ENCODE results near the gene FBXO38. TPM values are rescaled to one million over a fixed set of nuclear protein-coding genes. Genes with fewer than 3 reads are reported as not detected.

Gene FBXO38
- total and polyA plus RNA-seq, 2 of the 4 experiments (the other 2 are of a cell fraction) = 14.9 to 70.1 TPM

DNA sequence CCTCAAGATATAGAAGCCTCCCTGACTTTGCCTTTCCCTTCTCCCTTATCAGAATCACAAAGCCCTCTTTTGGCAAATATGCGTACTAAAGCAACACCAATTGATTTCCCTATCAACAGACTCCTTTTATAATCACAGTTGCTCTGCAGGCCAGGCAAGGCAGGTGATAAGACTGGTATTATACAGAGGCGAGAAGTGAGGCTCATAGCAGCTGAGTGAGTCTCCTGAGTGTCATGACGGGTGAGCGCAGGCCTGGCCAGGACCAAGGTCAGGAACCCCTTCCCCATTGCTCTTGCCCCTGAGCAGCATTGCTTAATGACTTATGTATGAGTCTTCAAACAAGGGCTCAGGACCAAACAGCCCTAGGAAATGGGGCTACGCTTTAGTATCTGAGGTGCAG lies 70.8 kb downstream of the FBXO38 start:
- Histone ChIP-seq H3K4ac (ENCODE audit: low read depth, low read length) (no peak overlapping the region), H4K91ac (ENCODE audit: insufficient read depth, low read depth, low read length) (no peak overlapping the region), H3K14ac (replicated peaks; ENCODE audit: low read depth, low read length) (no peak overlapping the region), H3K9me3 (ENCODE audit: control insufficient read depth, insufficient read depth, low read length) (no peaks in the 10 kb centered on the region), H2BK20ac (ENCODE audit: low read depth, low read length) (no peak overlapping the region), H3K27me3 (ENCODE audit: control insufficient read depth, insufficient read depth, low read length) (peaks cover 10% of the 10 kb centered on the region), H3K9me1 (ENCODE audit: insufficient read depth, low read length) (no peaks in the 10 kb centered on the region; the same call in 1 of the 2 replicates), H3K27ac (ENCODE audit: insufficient read depth, low read length) (no peak overlapping the region), H3K56ac (ENCODE audit: extremely low read depth, insufficient read depth, low read length) (no peak overlapping the region), H4K20me1 (ENCODE audit: insufficient read depth, low read length) (no peaks in the 10 kb centered on the region), H2BK5ac (ENCODE audit: low read depth, low read length, poor library complexity, severe bottlenecking) (no peak overlapping the region), H4K8ac (ENCODE audit: low read depth in 2 of 2, low read length in 2 of 2) (no peak overlapping the region), H3K4me1 (ENCODE audit: control insufficient read depth, insufficient read depth, low read length) (no peaks in the 10 kb centered on the region), H3K18ac (ENCODE audit: low read depth, low read length) (no peak overlapping the region), H2AFZ (replicated peaks; ENCODE audit: low read length, poor library complexity) (no peak overlapping the region), H3K4me2 (ENCODE audit: low read depth, low read length) (no peak overlapping the region), H3K23ac (ENCODE audit: low read depth, low read length) (no peak overlapping the region), H2BK120ac (ENCODE audit: low read depth, low read length) (no peak overlapping the region), H3K36me3 (ENCODE audit: control insufficient read depth, insufficient read depth, low read length) (no peaks in the 10 kb centered on the region), H4K5ac (ENCODE audit: low read depth, low read length) (no peak overlapping the region), H3K4me3 (ENCODE audit: insufficient read depth, low read depth, low read length) (no peak overlapping the region), H3K79me1 (ENCODE audit: low read depth in 1 of 2, low read length in 2 of 2) (no peaks in the 10 kb centered on the region), H2BK15ac (ENCODE audit: low read depth, low read length) (no peak overlapping the region), H3K9ac (ENCODE audit: low read depth, low read length) (no peak overlapping the region), H2AK9ac (replicated peaks; ENCODE audit: low read depth, low read length, poor library complexity) (no peak overlapping the region), H2AK5ac (ENCODE audit: low read depth, low read length) (no peak overlapping the region)
- TF ChIP-seq RAD21 (IDR thresholded peaks at IDR 0.05; ENCODE audit: low read length) (no peak), POLR2A (IDR thresholded peaks at IDR 0.05; ENCODE audit: low read depth, low read length) (no peak), FOS (IDR thresholded peaks at IDR 0.05; ENCODE audit: low read depth, low read length) (no peak), BHLHE40 (IDR thresholded peaks at IDR 0.05; ENCODE audit: low read depth, low read length) (no peak), NFE2L2 (IDR thresholded peaks at IDR 0.05; ENCODE audit: low read depth, low read length) (no peak), SMC3 (IDR thresholded peaks at IDR 0.05; ENCODE audit: low read depth, low read length) (no peak), CEBPB (IDR thresholded peaks at IDR 0.05; ENCODE audit: low read depth, low read length) (no peak), MAZ (IDR thresholded peaks at IDR 0.05; ENCODE audit: borderline replicate concordance, low read depth, low read length) (no peak), CHD1 (IDR thresholded peaks at IDR 0.05; ENCODE audit: low read depth, low read length) (no peak), MAFK (IDR thresholded peaks at IDR 0.05; ENCODE audit: low read depth, low read length) (no peak), MXI1 (IDR thresholded peaks at IDR 0.05; ENCODE audit: borderline replicate concordance, low read depth, low read length) (no peak), RFX5 (IDR thresholded peaks at IDR 0.05; ENCODE audit: low read depth, low read length) (no peak), RCOR1 (IDR thresholded peaks at IDR 0.05; ENCODE audit: insufficient replicate concordance, low read length) (no peak)
- TF ChIP-seq, protein P1, sequence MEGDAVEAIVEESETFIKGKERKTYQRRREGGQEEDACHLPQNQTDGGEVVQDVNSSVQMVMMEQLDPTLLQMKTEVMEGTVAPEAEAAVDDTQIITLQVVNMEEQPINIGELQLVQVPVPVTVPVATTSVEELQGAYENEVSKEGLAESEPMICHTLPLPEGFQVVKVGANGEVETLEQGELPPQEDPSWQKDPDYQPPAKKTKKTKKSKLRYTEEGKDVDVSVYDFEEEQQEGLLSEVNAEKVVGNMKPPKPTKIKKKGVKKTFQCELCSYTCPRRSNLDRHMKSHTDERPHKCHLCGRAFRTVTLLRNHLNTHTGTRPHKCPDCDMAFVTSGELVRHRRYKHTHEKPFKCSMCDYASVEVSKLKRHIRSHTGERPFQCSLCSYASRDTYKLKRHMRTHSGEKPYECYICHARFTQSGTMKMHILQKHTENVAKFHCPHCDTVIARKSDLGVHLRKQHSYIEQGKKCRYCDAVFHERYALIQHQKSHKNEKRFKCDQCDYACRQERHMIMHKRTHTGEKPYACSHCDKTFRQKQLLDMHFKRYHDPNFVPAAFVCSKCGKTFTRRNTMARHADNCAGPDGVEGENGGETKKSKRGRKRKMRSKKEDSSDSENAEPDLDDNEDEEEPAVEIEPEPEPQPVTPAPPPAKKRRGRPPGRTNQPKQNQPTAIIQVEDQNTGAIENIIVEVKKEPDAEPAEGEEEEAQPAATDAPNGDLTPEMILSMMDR (conservative IDR thresholded peaks at IDR 0.05; ENCODE audit: low read depth, low read length) = no peak
- TF ChIP-seq, protein P2, sequence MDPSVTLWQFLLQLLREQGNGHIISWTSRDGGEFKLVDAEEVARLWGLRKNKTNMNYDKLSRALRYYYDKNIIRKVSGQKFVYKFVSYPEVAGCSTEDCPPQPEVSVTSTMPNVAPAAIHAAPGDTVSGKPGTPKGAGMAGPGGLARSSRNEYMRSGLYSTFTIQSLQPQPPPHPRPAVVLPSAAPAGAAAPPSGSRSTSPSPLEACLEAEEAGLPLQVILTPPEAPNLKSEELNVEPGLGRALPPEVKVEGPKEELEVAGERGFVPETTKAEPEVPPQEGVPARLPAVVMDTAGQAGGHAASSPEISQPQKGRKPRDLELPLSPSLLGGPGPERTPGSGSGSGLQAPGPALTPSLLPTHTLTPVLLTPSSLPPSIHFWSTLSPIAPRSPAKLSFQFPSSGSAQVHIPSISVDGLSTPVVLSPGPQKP (IDR thresholded peaks at IDR 0.05; ENCODE audit: borderline replicate concordance, low read depth, low read length) = no peak
- TF ChIP-seq, protein P3, sequence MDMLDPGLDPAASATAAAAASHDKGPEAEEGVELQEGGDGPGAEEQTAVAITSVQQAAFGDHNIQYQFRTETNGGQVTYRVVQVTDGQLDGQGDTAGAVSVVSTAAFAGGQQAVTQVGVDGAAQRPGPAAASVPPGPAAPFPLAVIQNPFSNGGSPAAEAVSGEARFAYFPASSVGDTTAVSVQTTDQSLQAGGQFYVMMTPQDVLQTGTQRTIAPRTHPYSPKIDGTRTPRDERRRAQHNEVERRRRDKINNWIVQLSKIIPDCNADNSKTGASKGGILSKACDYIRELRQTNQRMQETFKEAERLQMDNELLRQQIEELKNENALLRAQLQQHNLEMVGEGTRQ (IDR thresholded peaks at IDR 0.05; ENCODE audit: low read depth, low read length) = no peak
- ATAC-seq (ENCODE audit: low read depth) (no peak), DNase-seq (no peak)
- intact Hi-C loops (cut with micrococcal nuclease) = no loop called here
- dilution Hi-C loops (cut with HindIII; ENCODE audit: low sequenced_read_pairs, unreplicated experiment) = no loop called here
- BruUV-seq (replicated peaks) = no TSS peak
- no CpG with 5 or more reads among the region's 5 CpGs for WGBS, 2 experiments (ENCODE audit: extremely low coverage in 2 of 2, insufficient read length in 1 of 2)
- CTCF ChIA-PET = interaction anchor here (2.4 kb wide), 1 partner anchor 276 kb away, joined by 8 read pairs; no protein-coding TSS in a partner anchor
- in situ Hi-C loops (cut with MboI; ENCODE audit: low sequenced_read_pairs) = no loop called here
- POLR2A ChIA-PET (ENCODE audit: unreplicated experiment) = no interaction called here

All from IMR-90 (cell line).